CD4-positive, alpha-beta T cell treated with Interleukin-6 at 100 ng/mL for 8 hours (primary cell): ENCODE measurements around the gene TEDC2.
A peak's percentile ranks its signal among the peaks of the same experiment; 100 is the strongest.

ENCODE experiments used
- DNase-seq: peaks from one replicate; pipeline ENCODE4 v3.0.0-alpha.2; 2020; ENCODE audit warnings: mixed read lengths, low spot score

The TEDC2 gene

DNA sequence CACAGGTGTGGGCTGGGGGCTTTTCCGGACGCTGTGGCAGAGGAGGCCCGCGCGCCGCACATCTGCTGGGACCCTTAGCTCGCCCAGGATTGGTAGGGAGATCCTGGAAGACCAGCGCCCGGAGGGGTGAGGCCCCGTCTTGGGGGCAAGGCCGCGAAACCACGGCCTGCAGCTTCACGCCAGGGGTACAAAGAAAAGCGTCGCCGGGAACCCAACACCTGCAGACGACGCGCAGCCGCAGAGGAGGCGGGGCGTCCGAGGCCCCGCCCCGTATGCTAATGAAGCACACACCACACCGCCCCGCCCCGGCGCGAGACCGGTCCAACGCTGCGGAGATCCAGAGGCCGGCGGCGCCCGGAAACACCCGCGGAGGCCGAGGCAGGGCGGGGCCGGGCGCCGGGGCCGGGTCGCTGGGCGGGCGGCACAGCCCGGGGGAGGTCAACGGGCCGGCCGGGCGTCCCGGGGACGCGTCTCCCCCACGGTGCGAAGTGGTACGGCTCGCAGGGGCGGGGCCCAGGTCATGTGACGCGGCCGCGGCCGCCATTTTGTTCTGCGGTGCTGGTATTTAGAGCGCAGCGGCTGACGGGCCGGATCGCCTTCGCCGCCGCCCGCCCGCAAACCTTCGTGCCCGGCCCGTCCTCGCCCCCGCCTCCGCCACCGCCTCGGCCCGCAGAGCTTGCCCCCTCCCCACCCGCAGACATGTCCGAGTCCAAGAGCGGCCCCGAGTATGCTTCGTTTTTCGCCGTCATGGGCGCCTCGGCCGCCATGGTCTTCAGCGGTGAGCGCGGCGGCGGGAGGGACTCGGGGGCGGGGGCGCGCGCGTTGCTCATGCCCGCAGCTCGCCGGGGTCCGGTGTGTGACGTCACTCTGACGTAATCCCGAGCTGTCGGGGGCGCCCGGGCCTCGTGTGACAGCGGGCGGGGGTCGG is 53.8 kb downstream of the TEDC2 start, which contains the start of gene ATP6V0C:
Gene ATP6V0C, plus strand, starts transcription at position 548 of the 928 bp plus-strand sequence. Its CDS starts 152 bp downstream, at position 700.
- peak; percentile 92 for DNase-seq
